HG03457 (cell line): ENCODE measurements around the gene ABLIM2.

ENCODE experiments used
- ATAC-seq: cut with Tn5 transposase; IDR thresholded peaks from one replicate; pipeline ENCODE4 v1.9.1; 2021; ENCODE audit warnings: moderate number of reproducible peaks; ENCODE audit not compliant: unreplicated experiment

Gene ABLIM2

GRCh38 chr4:7989654-7990053 is 169.0 kb downstream of the ABLIM2 start:
- ATAC-seq: no peak

DNA sequence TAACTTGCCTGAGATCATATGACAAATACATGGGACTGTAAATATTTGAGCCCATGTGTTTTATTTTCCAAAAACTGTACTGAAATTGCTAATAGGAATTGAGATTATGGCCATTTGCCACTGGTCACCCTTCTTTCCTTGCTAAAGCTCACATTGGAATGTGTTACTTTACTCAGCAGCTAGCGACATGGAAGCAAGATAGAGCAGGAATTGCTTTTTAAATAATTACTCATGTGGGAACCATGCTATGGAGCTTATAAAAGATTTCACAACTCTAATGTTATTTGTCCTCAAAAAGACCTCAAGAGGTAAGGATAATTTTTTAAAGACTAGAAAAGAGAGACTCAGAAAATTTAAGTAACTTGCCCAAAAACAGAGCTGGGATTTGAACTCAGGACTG is 170.2 kb downstream of the ABLIM2 start:
- no peak for ATAC-seq

- no peak for ATAC-seq
Observed at GRCh38 chr4:7987148-7987989, 171.2 kb downstream of the ABLIM2 start.

DNA sequence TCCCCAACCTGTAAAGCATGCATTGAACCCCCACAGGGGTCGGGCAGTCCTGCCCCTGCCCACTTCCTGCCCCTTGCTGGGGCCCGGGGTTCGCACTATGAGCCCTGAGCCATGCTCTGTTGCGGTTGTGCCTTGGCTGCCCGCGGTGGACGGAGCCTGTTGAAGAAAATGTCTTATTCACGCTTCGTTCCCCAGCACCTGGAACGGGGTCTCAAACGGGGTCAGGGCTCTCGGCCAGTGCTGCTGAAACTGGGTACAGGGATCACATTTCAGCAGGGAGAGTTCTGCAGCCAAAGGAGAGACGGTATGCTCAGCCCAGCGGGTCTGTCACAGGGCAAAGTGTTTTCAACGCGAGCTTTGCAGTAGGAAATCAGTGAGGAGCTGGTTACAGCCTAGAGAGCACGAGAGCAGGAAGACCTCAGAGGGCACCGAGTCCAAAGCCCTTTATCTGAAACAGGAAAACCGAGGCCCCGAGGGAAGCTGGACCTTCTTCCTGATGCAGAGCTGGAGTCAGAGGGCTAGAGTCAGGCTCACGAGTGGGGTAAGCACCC is 172.6 kb downstream of the ABLIM2 start:
- no peak for ATAC-seq

GRCh38 chr4:7985072-7985471 is 173.5 kb downstream of the ABLIM2 start:
- ATAC-seq: no peak

GRCh38 chr4:7984286-7984925 is 174.2 kb downstream of the ABLIM2 start:
- ATAC-seq: no peak

GRCh38 chr4:7983296-7983695 is 175.3 kb downstream of the ABLIM2 start:
- no peak for ATAC-seq

DNA sequence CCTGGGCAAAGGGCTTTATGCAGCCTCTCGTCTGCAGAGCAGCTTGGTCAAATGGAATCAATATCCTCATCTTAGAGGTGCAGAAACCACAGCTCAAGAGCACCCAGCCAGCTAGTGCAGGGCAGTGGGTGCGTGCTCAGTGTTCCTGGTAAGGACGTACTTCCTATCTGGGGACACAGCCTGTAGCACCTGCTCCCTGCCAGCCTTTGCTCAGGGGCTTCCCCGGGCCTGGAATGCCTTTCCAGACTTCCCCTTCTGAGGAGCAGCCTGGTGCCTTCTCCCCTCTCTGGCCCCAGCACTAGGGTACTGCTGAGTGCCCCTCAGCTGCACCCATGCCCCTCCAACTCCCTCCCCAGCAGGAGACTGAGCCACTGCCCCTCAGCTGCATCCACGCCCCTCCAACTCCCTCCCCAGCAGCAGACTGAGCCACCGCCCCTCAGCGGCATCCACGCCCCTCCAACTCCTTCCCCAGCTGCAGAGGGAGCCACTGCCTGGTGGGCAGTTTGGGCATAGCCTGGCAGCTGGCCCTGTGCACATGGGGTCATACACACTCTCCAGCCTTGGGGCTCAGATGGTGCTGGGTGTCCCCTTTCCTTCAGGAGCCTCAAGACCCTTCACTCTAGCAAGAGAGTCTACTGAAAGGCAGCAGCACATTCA is 176.7 kb downstream of the ABLIM2 start:
- no peak for ATAC-seq

GRCh38 chr4:7980036-7980435 is 178.6 kb downstream of the ABLIM2 start:
- ATAC-seq: no peak

- no peak for ATAC-seq
Observed at GRCh38 chr4:7979652-7979968, 179.0 kb downstream of the ABLIM2 start.

- no peak for ATAC-seq
Observed at GRCh38 chr4:7978907-7979651, 179.5 kb downstream of the ABLIM2 start.

GRCh38 chr4:7978489-7978888 is 180.1 kb downstream of the ABLIM2 start:
- no peak for ATAC-seq

- no peak for ATAC-seq
Observed at GRCh38 chr4:7976634-7977033, 182.0 kb downstream of the ABLIM2 start.

DNA sequence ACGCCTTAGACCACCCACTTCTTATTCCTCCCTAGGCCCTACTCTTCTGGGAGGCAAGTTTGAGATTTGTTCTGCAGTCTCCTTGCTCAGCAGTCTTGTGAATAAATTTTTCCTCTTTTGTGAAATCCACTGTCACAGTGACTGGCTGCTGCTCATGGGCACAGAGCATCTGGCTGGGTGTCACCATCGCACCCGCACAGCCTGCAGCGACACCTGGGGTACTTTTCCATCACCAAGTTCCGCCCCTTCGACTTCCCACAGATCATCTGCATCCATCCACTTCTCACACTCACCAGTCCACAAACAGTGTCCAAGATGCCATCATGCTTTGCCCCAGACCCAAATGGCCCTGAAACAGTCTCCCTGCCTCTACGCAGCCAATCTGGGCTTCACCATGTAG is 182.6 kb downstream of the ABLIM2 start:
- no peak for ATAC-seq

DNA sequence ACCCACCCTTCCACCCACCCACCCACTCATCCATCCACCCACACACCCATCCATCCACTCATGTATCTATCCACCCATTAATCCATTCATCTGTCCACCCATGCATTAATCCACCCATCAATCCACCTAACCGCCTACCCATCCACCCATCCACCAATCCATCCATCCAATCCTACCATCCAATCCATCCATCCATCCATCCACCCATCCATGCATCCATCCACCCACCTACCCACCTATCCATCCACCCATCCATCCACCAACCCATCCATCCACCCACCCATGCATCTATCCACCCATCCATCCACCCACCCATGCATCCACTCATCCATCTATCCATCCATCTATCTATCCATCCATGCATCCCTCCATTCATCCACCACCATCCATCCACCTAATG is 184.2 kb downstream of the ABLIM2 start:
- ATAC-seq: no peak

DNA sequence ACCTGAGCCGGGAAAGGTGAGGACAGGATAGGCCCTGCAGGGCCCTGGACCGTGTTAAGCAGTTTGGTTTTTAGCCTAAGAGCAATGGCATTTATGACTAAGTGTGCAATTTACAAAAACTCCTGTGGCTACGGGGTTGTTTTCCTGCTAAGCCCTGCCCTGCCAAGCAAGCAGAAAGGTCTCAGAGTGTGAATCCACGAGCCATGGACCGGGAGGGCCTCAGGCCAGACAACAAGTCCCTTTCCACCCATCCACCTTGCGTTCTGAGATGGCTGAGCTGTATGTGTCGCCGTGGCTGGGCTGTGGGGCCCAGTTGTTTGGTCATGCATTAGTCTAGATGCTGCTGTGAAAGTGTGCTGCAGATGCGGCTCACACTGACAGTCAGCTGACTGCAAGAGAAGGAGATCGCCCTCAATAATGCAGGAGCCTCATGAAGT is 185.1 kb downstream of the ABLIM2 start:
- no peak for ATAC-seq

DNA sequence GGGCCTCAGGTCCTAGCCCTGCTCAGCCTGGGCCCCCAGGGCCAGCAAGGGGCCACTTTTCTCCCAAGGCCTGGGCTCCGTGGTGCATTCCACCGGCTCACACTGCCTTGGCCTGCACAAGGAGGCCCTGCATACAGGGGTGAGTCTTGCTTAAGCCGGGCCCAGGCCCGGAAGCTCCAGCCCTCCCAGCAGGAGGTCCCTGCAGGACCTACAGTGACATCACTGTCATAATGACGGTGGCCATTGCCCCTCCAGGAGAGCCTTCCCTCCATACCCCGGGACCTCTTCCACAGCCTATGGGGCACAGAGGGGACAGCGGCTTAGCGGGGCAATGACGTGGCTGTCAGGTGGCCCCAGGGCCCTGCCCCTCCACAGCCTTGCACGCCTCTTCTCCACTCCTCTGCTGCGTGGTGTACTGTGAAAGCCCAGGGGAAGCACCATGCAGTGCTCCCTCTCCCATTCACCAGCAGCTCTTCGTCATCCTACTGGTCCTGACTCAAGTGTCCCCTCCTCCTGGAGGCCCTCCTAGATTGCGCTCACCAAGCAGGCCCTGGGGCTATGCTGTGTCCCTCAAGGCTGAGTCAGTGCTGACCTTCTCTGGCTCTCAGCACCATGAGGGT is 186.6 kb downstream of the ABLIM2 start:
- no peak for ATAC-seq

GRCh38 chr4:7971159-7971631 is 187.4 kb downstream of the ABLIM2 start:
- no peak for ATAC-seq

- ATAC-seq: no peak
Observed at GRCh38 chr4:7970361-7970946, 188.2 kb downstream of the ABLIM2 start.

GRCh38 chr4:7968262-7968896 is 190.2 kb downstream of the ABLIM2 start:
- ATAC-seq: no peak
